NCI-H2227 treated with DMSO at 0.1 percent for 48 hours (cell line): ENCODE data around the gene KRTAP10-8.
"Not testable (repeated sequence)": the region's sequence is repeated elsewhere in the genome, so short reads cannot be mapped to it uniquely, and the experiment has no call there.

Source experiments
- DNase-seq: peaks from one replicate; lab custom pipeline; 2025; lab: John Stamatoyannopoulos, UW

KRTAP10-8 gene

DNA sequence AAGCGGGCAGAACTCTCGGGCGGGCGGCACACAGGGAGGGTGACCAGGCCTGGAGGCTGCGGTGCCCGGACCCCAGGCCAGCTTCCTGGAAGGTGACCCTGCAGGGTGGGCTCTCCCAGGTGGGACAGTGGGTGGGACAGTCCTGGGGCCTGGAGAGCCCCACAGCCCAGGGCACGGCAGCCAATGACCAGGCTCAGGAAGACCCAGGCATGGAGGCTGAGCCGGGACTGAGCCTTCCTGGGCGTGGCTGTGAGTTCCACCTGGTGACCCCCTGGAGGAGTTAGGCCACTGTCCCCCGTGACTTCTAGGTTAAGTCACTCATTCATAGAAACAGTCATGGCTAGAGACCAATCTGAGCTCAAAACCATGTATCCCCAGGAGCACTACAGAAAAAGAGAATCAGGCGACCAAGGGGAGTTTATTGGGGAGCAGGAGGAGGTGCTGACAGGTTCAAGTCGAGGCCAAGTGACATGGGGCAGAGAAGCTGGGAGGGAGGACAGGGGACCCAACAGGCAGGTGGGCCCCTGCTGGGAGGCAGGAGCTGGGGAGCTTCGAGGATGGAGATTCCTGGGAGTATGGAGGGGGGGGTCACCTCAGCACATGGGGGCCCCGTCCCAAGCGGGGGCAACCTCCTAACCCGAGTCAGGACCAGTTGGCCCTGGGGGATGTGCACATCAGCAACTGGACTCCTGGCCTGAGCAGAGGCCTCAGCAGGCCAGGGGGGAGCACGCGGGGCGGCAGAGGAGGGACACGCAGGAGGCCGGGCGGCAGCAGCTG, 32.6 kb upstream of the KRTAP10-8 start:
- no peak for DNase-seq

DNA sequence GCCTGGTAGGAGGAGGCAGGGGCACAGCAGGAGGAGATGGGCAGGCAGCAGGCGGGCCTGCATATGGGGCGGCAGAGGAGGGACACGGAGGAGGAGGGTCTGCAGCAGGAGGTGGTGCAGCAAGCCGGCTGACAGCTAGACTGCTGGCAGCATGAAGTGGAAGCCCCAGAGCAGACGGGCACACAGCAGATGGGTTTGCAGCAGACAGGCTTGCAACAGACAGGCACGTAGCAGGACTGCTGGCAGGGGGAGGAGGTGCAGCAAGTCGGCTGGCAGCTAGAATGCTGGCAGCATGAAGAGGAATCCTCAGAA, 32.1 kb upstream of the KRTAP10-8 start:
- no peak for DNase-seq

DNA sequence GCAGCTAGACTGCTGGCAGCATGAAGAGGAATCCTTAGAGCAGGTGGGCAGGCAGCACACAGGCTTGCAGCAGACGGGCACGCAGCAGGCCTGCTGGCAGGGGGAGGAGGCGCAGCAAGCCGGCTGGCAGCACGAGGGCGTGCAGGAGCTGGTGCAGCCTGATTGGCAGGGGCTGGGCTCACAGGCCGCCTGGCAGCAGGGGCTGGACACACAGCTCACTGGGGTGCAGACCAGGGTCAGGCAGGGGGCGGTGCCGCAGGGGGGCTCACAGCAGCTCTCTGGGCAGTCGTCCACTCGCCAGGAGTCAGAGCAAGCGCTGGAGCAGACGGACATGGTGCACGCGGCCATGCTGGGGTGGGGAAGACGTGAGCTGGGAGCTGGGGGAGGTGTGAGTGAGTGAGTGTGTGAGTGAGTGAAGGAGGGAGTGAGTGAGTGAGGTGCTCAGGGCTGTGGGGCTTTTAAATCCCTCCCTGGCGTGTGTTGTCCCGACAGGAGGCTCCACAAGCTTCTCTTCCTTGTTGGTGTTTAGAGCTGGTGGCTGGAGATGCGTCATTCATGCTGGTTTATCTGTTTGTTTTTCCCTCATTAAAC, 31.6 kb upstream of the KRTAP10-8 start, which contains the start of gene KRTAP10-5:
KRTAP10-5 (minus strand) TSS at position 374 of the 591 bp plus-strand sequence; CDS start at position 348, 26 bp downstream.
- peak; percentile 21 for DNase-seq

DNA sequence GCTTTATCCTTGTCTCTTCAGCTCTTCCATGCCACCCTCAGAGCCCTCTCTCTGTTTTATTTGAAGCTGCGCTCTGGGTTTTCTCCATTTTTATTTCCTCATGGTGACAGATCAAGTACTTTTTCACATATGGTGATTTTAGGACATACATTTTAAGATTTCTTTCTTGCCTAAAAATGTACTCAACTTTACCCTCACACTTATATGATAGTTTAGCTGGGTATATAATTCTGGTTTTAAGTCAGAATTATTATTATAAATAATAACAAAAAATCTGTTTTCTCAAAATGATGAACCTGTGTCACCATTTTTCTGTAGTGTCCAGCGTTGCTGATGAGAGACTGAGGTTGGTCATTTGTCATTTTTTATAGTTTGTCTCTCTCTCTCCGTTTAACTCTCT, 30.7 kb upstream of the KRTAP10-8 start:
- DNase-seq = no peak

DNA sequence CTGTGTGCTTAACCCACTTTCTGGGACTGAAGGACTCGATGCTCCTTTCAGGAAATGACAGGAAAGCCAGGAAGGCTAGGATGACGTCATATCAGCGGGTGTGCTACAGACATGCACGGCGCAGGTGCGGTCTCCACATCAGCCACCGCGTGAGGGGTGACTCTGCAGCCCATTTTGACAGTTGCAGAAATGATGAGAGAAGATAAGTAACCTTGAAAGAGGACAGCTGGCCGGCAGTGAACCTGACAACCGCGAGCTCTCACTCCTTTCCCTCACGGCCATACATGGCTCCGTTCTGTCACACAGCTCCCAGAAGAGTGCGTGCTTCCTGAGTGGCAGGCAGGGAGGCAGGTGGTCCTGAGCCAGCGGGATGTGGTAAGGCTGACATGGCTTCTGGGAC, 29.8 kb upstream of the KRTAP10-8 start:
- DNase-seq = peak; percentile 54

DNA sequence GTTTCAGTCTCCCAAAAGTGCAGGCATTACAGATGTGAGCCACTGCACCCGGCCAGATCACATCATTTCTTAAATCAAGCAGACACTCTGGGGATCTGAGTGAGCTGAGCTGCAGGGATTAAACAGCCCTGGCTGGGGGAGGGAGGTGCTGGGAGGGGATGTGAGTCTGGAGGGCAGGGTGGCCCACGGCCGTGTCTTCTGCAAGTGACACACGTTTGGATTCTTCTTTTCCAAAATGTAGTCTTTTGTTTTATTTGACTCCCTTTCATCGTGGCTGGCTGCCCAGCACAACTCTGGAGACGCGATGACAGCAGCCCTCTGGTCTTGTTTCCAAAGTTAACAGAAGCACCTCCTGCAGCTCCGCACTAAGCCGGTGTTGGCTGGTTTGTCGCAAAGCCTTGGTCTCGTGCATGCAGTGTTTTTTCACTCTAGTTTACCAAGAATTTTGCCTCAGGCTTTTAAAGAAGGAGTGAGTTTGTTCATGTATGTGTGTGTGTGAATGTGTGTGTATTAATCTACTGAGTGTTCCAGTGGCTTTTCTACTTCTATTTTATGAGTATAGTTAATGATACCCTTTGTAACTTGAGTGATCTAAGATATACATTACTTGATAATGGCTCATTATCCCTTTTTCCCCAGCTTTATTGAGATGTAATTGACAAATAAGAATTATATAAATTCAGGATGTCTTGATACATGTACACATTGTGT, 28.6 kb upstream of the KRTAP10-8 start:
- DNase-seq = peak; percentile 32

DNA sequence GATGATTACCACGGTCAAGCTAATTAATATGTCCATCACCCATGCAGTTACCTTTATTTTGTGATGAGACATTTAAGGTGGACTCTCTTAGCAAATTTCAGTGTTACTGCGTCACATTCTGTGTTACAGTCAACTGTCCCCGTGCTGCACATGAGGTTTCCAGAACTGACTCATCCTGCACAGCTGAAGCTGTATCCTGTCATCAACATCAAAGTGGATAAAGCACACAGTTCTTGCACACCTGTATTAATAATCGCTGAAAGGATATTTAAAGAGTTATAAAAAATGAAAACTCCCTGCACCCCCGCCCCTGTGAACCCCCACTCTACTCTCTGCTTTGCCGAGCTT, 28.1 kb upstream of the KRTAP10-8 start:
- DNase-seq = peak; percentile 26

DNA sequence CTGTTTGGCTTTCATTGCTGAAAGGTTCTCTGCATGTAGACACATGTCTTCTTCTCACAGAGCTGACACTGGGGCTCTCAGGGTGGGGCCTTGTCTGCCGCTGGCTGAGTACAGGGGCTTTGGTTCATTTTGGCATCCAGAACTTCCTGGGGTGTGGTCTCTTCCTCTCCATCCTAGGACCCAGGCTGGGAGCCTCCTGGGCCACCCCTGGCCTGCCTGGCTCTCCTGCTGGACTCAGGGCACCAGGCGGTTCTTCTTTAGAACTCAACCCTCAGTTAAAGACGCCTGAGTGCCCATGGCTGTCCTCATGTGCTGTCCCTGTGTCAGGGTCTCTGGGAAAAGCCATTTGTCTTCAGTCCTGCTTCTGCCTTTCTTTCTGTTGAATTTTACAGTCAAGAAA, 26.0 kb upstream of the KRTAP10-8 start:
- no peak for DNase-seq

DNA sequence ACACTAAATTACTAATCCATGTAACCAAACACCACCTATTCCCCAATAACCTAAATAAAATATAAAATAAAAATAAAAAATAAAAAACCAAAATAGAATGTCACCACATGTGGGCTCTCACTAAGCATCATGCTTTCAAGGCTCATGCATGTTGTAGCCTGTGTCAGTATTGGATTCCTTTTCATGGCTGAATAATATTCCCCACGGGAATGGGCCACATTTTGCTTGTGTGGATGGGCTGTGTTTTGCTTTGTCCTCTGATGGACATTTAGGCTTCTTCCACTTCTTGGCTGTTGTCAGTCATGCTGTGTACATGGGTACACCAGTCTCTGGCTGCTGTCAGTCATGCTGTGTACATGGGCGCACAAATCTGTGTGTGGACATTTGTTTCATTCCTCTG, 22.8 kb upstream of the KRTAP10-8 start:
- DNase-seq = no peak

DNA sequence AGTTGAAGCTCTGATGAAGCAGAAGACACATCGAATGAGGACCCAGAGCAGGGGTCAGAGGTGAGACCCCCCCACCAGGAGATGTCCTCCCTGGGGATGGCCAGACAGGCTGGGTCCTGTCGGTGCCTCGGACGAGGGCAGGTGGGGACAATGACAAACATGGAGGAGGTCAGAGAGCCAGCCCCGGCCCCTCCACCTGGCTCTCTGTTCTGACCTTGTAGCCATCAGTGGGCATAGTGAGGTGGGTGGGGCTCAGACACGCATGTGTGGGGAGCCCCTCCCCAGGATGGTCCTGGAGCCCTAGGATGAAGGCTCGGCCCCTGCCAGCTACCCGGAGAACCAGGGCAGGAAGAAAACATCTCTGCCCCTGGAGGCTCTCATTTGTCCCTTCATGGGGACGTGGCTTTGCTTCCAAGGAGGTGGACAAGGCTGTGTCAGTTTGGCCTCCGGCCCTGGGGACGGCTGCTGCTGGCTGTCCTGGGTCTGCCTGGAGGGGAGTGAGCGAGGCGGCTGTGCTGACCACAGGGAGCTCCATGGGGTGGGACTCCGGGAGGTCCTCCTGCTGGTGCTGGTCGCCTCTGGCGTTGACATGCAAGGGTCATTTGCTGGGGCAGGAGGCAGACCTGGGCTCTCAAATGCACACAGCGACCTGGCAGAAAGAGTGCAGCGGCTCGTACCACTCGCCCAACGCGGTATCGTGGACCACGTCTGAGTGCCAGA, 22.1 kb upstream of the KRTAP10-8 start:
- DNase-seq = no peak

DNA sequence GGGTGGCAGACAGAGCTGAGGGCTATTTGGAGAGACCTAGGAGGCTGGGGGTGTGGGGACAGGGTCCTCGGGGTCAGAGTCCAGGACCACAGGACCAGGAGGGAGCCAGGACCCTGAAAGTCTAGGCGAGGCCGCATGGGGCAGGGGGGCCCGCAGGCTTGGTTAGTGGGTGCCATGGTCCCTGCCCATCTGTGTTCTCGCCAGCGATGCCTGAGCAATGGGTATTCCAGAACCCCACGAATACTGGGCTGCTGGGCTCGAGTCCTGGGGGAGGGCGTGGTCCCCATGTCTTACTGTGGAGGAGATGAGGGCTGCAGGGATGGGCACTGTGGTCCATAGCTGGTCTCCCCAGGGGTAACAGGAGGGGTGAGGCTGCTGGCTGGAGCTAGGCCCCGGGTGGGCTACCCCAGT, 21.6 kb upstream of the KRTAP10-8 start:
- no peak for DNase-seq

DNA sequence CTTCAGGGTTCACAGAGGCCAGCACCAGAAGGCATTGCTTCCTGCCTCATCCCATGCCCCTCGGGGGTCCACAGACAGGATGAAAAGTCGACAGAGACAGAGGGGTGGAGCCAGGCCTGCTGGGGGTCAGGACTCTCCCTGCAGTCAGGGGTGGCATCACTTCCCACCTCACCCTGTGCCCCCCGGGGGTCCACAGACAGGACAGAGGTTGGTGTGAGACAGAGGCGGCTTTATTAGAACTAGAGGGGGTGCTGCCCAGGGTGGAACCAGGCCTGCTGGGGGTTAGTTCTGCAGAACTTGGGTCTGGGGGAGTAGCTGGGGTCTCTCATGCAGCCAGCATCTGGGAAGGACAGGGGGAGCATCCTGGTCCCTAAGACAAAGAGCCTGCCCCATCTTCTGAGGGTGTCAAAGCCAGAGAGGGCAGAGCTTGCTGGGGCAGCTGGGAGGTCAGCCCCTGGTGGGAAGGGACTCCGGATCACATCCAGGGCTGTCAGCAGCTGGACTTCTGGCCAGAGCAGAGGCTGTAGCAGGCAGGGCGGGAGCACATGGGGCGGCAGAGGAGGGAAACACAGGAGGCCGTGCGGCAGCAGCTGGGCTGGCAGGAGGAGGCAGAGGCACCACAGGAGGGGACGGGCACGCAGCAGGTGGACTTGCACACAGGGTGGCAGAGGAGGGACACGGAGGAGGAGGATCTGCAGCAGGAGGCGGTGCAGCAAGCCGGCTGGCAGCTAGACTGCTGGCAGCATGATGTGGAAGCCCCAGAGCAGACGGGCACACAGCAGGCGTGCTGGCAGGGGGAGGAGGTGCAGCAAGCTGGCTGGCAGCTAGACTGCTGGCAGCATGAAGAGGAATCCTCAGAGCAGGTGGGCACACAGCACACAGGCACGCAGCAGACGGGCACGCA, 20.7 kb upstream of the KRTAP10-8 start:
- DNase-seq = not testable (repeated sequence)

DNA sequence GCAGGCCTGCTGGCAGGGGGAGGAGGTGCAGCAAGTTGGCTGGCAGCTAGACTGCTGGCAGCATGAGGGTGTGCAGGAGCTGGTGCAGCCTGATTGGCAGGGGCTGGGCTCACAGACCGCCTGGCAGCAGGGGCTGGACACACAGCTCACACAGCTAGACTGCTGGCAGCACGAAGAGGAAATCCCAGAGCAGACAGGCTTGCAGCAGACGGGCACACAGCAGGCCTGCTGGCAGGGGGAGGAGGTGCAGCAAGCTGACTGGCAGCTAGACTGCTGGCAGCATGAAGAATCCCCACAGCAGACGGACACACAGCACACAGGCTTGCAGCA, 20.1 kb upstream of the KRTAP10-8 start:
- not testable (repeated sequence) for DNase-seq

DNA sequence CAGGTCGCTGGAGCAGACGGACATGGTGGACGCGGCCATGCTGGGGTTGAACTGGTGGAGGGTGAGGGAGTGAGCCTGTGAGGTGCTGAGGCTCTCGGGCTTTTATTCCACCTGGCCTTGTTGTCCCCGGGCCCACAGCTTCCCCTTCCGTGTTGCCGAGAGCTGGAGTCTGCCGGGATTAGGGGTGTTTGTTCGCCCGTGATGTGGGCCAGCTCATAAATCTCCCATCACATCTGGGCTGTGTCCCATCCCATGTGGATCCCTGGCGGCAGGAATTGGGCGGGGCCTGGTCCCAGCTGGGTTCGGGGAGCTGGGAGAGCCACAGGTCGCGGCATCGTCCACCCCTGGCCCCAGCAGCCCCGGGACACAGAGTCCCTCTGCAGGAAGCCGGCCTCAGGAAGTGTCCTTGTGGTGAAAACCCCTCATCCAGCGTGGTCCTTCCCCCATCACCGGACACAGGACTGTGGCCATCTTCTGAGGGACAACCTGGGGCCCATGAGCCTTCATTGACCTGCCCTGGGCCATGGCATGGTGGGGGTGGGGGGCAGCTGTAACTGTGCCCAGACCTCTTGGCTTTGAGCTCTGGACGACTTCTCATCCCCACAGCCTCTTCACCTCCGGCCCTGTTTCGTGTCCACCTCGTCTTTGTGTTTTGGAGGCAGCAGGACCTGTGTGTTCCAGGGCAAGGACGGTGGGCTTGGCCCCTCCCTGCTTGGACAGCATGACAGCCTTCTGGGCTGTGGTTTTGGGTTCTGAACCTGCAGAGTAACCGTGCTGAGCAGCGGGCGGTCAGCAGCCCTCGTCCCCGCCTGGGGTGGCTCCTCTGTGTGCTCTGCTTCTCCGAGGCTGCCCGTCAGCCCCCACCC, 19.2 kb upstream of the KRTAP10-8 start, which contains the start of gene KRTAP10-6:
KRTAP10-6 (minus strand) TSS at position 60 of the 866 bp plus-strand sequence; CDS start at position 39, 21 bp downstream.
- no peak for DNase-seq

DNA sequence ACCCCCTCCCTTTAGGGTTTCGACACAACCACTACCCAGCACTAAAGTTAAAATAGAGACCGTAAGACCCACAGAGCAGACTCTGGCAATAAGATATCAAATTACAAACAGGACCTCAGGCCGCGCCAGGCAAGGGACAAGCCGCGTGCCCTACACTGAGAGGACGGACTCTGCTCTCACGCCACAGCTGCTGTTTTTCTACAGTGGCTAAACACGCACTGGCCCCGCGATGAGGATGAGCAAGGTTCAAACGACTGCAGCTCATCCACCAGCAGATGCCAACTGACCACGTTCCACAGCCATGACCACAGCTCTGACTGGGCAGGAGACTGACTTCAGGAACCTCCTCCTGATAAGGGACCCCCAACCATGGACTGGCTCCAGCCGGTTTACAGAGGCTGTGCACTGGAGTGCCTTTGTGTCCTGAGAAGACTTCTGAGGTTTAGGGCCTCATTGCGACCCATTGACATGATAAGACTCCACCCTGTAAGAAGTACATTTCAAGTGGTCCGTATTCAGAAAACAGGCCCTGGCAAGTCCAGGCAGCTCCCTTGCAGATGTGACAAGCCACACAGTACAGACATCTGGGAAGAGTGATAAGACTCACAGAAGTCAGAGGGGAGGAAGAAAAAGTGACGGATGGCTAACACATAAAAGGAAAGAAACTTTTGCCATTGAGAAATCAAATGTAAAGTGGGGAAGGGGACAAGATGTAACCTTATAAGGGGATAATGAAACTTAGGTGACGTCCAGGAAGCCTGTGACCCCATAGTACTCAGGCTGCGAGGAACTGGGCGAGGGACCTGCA, 18.1 kb upstream of the KRTAP10-8 start:
- no peak for DNase-seq

DNA sequence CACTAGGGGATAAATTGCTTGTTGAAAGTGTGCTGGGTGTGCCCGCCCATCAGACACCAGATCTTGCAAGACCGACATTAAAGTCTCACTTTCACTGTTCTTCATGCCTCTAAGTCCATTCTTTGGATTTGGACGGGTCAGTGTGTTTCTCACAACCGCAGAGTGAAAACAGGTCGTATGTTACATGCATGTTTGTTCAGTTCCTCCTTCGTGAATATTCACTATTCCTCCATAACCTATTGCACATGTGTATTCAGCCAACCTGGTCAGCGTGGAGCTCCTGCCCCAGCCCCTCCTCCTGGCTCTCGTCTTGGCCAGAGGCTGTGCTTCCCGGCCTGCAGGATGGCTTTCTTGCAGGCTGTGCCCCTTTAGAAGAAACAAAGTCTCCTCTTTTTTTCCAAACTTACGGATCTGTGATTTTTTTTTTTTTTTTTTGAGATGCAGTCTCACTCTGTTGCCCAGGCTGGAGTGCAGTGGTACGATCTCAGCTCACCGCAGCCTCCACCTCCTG, 17.4 kb upstream of the KRTAP10-8 start:
- no peak for DNase-seq

DNA sequence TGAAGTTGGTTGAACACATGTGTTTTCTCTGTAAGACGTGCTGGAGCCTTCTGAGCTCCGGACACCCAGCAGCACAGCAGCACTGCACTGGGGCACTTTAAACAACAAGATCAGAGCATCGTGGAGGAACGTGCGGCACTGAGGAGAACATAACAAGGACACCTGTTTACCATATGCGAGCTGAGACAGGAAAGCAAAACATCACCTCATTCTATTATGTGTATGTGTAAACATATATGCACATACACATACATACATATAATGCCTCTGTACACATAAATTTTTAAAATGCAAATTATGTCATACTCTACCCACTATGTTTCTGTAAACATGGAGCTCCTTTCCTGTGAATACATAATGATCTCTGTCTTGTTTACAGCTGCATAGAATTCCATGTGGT, 16.4 kb upstream of the KRTAP10-8 start:
- DNase-seq = no peak

DNA sequence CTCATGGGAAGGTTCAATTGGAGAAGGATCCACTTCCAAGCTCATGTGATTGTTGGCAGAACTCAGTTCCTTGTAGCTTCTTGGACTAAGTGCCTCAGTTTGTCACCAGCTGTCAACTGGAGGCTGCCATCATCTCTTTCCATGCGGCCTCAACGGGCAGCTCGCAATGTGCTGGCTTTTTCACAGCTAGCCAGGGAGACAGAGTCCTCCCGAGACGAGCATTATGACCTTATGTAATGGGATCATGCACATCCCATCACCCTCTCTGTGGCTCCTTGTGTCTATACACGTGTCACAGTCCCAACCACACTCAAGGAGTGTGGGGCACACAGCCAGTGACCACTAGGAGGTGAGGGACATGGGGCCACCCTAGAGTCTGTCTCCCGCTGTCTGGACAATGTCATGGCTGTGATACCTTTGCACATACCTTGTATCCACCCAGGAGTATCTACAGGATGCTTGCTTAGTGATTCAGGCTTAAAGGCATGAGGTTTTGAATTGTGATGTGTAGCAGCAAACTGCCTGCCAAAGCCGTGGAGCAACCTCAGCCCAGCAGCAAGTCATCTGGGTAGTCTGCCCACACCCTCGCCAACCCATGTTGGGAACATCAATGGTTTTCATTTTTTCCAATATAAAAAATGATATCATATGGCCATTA, 15.7 kb upstream of the KRTAP10-8 start:
- DNase-seq = no peak

DNA sequence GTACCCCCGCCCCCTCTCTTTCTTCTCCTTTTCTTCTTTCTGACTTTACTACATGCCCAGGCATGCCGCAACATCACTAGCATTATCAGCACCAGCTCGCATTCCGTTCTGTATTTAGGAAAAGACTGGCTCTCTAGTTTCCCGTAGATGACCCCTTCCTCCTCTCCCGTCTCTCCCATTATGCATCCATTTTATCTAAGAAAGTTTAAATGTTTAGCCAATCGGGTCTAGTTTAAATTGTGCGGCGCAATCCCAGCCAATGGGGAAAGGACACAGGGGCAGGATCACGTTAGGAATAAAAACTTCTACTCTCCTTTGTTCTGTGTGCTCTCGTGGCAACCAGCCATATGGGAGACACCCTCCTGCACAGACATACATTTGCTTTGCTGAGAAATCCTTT, 13.8 kb upstream of the KRTAP10-8 start:
- peak; percentile 25 for DNase-seq
